Hepatocyte (in vitro differentiated cells): ENCODE results near the gene ERBB4. TPM values are rescaled to one million over a fixed set of nuclear protein-coding genes. Genes with fewer than 3 reads are reported as not detected.

Experiments
- DNase-seq: peaks from one replicate; pipeline ENCODE4 v3.0.0-alpha.2; 2016; ENCODE audit warnings: low spot score
- H2AFZ ChIP-seq: fragments of 200-600 bp; sonication (generic); 2 replicates; pipeline ENCODE4 v1.6.0; 2016; ENCODE audit warnings: antibody characterized with exemption, mild to moderate bottlenecking
- H3K27ac ChIP-seq: fragments of 200-600 bp; sonication (generic); 2 replicates; pipeline ENCODE4 v1.5.1; 2016; ENCODE audit warnings: mild to moderate bottlenecking
- H3K27me3 ChIP-seq: fragments of 200-600 bp; sonication (generic); 2 replicates; pipeline ENCODE4 v1.6.1; 2016
- H3K36me3 ChIP-seq: fragments of 200-600 bp; sonication (generic); replicated peaks from 2 replicates; pipeline ENCODE4 v1.5.1; 2016; ENCODE audit warnings: low read depth; ENCODE audit not compliant: insufficient read depth
- H3K4me1 ChIP-seq: fragments of 200-600 bp; sonication (generic); 2 replicates; pipeline ENCODE4 v1.5.1; 2016; ENCODE audit warnings: mild to moderate bottlenecking, moderate library complexity; ENCODE audit not compliant: insufficient read depth
- H3K4me2 ChIP-seq: fragments of 200-600 bp; sonication (generic); 2 replicates; pipeline ENCODE4 v1.6.0; 2016
- H3K4me3 ChIP-seq: fragments of 200-600 bp; sonication (generic); 2 replicates; pipeline ENCODE4 v1.5.1; 2016; ENCODE audit warnings: mild to moderate bottlenecking
- H3K79me2 ChIP-seq: fragments of 200-600 bp; sonication (generic); 2 replicates; pipeline ENCODE4 v1.6.0; 2017; ENCODE audit warnings: mild to moderate bottlenecking
- H3K9me2 ChIP-seq: fragments of 200-600 bp; sonication (generic); replicated peaks from 2 replicates; pipeline ENCODE4 v1.6.0; 2017; ENCODE audit warnings: mild to moderate bottlenecking; ENCODE audit not compliant: insufficient read depth
- H3K9me3 ChIP-seq: fragments of 200-600 bp; sonication (generic); 2 replicates; pipeline ENCODE4 v1.5.1; 2016; ENCODE audit warnings: low read depth, mild to moderate bottlenecking
- H4K20me1 ChIP-seq: fragments of 200-600 bp; sonication (generic); 2 replicates; pipeline ENCODE4 v1.6.0; 2016; ENCODE audit warnings: mild to moderate bottlenecking; ENCODE audit not compliant: insufficient read depth, poor library complexity, severe bottlenecking
- CTCF ChIP-seq: fragments of 200-600 bp; sonication (generic); IDR thresholded peaks from 2 replicates; pipeline ENCODE4 v1.5.1; 2016; ENCODE audit warnings: antibody characterized with exemption, mild to moderate bottlenecking; ENCODE audit not compliant: poor library complexity
- EZH2 ChIP-seq: fragments of 200-600 bp; sonication (generic); IDR thresholded peaks from 2 replicates; pipeline ENCODE4 v1.6.1; 2016; ENCODE audit warnings: antibody characterized with exemption, mild to moderate bottlenecking, borderline replicate concordance
- EZH2phosphoT487 ChIP-seq: fragments of 200-600 bp; sonication (generic); IDR thresholded peaks from one replicate; pipeline ENCODE4 v1.6.1; 2018; ENCODE audit warnings: antibody characterized with exemption, mild to moderate bottlenecking, low read depth, moderate library complexity; ENCODE audit not compliant: unreplicated experiment, severe bottlenecking
- WGBS: methylation state at CpG from one replicate; pipeline ENCODE4 v1.1.6; 2016; ENCODE audit warnings: low lambda C conversion rate; ENCODE audit errors: missing lambda C conversion rate; 5-methylcytosine and 5-hydroxymethylcytosine counted together
- polyA plus RNA-seq: library from polyadenylated mRNA; unstranded; fragments of >200 nt; fragmentation: Nextera tagmentation; extraction: Ambion mirVana; gene quantifications from 2 replicates; pipeline ENCODE4 v1.2.1, GENCODE V29; 2016
- total RNA-seq: library from RNA; depleted of rRNA; stranded (reverse); fragments of >200 nt; gene quantifications from 2 replicates; pipeline ENCODE4 v1.2.3, GENCODE V29; 2014

ERBB4 gene
- total and polyA plus RNA-seq, 2 experiments from 2014 or later, result 3.4 to 3.9 TPM

GRCh38 chr2:212294816-212295215 is 243.8 kb downstream of the ERBB4 start:
- Histone ChIP-seq H4K20me1 (no peaks in the 10 kb centered on the region), H2AFZ (no peak overlapping the region), H3K79me2 (no peaks in the 10 kb centered on the region), H3K9me3 (no peaks in the 10 kb centered on the region), H3K4me2 (no peak overlapping the region), H3K4me3 (no peak overlapping the region), H3K36me3 (no peaks in the 10 kb centered on the region), H3K27ac (no peak overlapping the region), H3K27me3 (no peaks in the 10 kb centered on the region), H3K9me2 (no peaks in the 10 kb centered on the region), H3K4me1 (no peaks in the 10 kb centered on the region)
- no peak for TF ChIP-seq EZH2
- TF ChIP-seq EZH2phosphoT487, result no peak
- no peak for TF ChIP-seq CTCF
- WGBS, result 71% methylated on average over 2 of the region's 2 CpGs
- no peak for DNase-seq

DNA sequence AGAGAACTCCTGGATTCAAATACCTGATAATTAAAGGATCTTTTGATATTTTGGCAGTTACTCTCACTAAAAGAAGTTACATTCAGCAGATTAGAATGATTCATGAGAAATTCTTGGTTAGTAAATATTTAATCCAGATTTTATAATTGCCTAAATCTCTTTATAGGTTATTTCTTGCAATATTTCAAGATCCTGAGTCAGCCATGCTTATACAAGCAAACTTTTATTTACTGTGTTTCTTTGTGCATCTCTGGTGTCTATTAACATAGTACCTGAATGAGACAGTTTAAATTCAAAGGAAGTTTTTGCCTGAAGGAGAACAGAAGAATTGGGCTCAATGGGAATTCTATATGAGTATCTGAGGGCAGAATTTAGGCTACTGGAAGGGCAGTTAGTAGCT is 249.3 kb downstream of the ERBB4 start:
- Histone ChIP-seq H3K79me2 (no peaks in the 10 kb centered on the region), H3K9me3 (no peaks in the 10 kb centered on the region), H3K4me1 (no peaks in the 10 kb centered on the region), H3K9me2 (no peaks in the 10 kb centered on the region), H4K20me1 (no peaks in the 10 kb centered on the region), H3K4me3 (no peak overlapping the region), H3K4me2 (no peak overlapping the region), H2AFZ (no peak overlapping the region), H3K27me3 (no peaks in the 10 kb centered on the region), H3K27ac (no peak overlapping the region), H3K36me3 (no peaks in the 10 kb centered on the region)
- no peak for TF ChIP-seq EZH2phosphoT487
- TF ChIP-seq CTCF, result no peak
- no peak for TF ChIP-seq EZH2
- DNase-seq, result no peak

- Histone ChIP-seq H2AFZ (no peak overlapping the region), H3K36me3 (no peaks in the 10 kb centered on the region), H3K4me3 (no peak overlapping the region), H3K79me2 (no peaks in the 10 kb centered on the region), H3K4me2 (no peak overlapping the region), H4K20me1 (no peaks in the 10 kb centered on the region), H3K27ac (no peak overlapping the region), H3K9me3 (no peaks in the 10 kb centered on the region), H3K9me2 (no peaks in the 10 kb centered on the region), H3K27me3 (no peaks in the 10 kb centered on the region), H3K4me1 (no peaks in the 10 kb centered on the region)
- no peak for TF ChIP-seq CTCF
- TF ChIP-seq EZH2, result no peak
- no peak for TF ChIP-seq EZH2phosphoT487
- DNase-seq, result no peak
- WGBS, result 87% methylated on average over 8 of the region's 8 CpGs
Measured at GRCh38 chr2:212288308-212288707, 250.3 kb downstream of the ERBB4 start.

DNA sequence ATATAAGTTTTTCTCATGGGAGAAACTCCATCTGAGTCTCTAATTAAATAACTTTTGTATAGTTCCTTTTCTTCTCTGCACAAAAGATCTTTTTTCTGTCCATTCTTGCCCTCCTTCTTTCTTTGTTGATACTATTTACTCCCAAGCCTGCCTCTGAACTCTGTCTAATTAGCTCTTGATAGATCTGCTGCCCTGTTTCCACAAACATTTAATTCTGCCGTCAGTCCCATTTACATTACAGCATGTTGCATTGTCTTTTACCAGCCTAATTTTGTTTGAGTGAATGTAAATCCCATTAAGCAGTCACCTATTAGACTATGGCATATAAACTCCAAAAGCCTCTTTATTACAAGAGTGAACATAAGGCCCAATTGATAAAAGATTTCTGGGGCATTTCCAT is 254.4 kb downstream of the ERBB4 start:
- H3K4me3 ChIP-seq, result no peak overlapping the region

More for the DNA sequence above, 254.4 kb downstream of the ERBB4 start:
- H2AFZ ChIP-seq, result no peak overlapping the region
- H4K20me1 ChIP-seq, result no peaks in the 10 kb centered on the region
- H3K4me2 ChIP-seq, result no peak overlapping the region
- no peak for TF ChIP-seq CTCF
- TF ChIP-seq EZH2, result no peak
- TF ChIP-seq EZH2phosphoT487, result no peak
- 33% methylated on average over 1 of the region's 1 CpG for WGBS
- no peaks in the 10 kb centered on the region for H3K9me3 ChIP-seq
- no peaks in the 10 kb centered on the region for H3K9me2 ChIP-seq
- no peak for DNase-seq
- H3K4me1 ChIP-seq, result peaks cover 5% of the 10 kb centered on the region
- no peaks in the 10 kb centered on the region for H3K79me2 ChIP-seq
- no peaks in the 10 kb centered on the region for H3K36me3 ChIP-seq
- H3K27me3 ChIP-seq, result no peaks in the 10 kb centered on the region
- H3K27ac ChIP-seq, result no peak overlapping the region
